Heart left ventricle (tissue), 13 donors: Measurements from ENCODE around the gene MPC2.

Experiments used
- CTCF ChIP-seq, 12 donors: fragments of 200-600 bp; sonication (generic) in 4 of 12; IDR thresholded peaks; one replicate each; pipeline versions ENCODE4 v1.5.0 to v1.8.0; 2018 to 2022; ENCODE audit warnings: antibody characterized with exemption in 12 of 12, mild to moderate bottlenecking in 5 of 12
- POLR2A ChIP-seq, 2 donors: fragments of 450-650 bp; IDR thresholded peaks; one replicate each; pipeline ENCODE4 v1.6.1; 2017; ENCODE audit warnings: antibody characterized with exemption in 2 of 2, mild to moderate bottlenecking in 2 of 2, moderate library complexity in 2 of 2
- donor health status: ischemic (EF 13 %, LVEDD 7.1; RV severe dilation, severe dysfunction).
- donor health status: DM: no; HTN: yes; CAD: no.
- donor health status: DM: no; HTN: no; CAD: no.
- donor health status: ischemic (EF 25% LVEDD 6.9; RV normal size, moderate dysfunction).
- donor health status: ischemic (EF 25% LVEDD 5.7; RV mildly dilated, moderate dysfunction).
- donor health status: ischemic (EF 35%, LVEDD 5.7; RV mildly dilated, moderate dysfunction).
- donor health status: nonischemic (EF 11% LVEDD 7.7; RV severe dilation, severe dysfunction).
- donor health status: DM: yes; HTN: yes; CAD: no.
- donor health status: PGD.
- donor health status: ischemic (EF 29% LVEDD 5.4; RV normal size, mild dysfunction).
- donor health status: nonischemic (EF 23%, LVEDD 6.1; RV moderate dilation, normal function).

- TF ChIP-seq CTCF (IDR thresholded peaks at IDR 0.05): no peak
- no peak for TF ChIP-seq POLR2A (IDR thresholded peaks at IDR 0.05)
These were observed 38.2 kb downstream of the MPC2 start for GRCh38 chr1:167898578-167899222.
